Endometrial microvascular endothelial cells (primary cell): Measurements from ENCODE around the gene ZNF782. TPM values are rescaled to one million over a fixed set of nuclear protein-coding genes. Genes with fewer than 3 reads are reported as not detected.
"Not testable (repeated sequence)": the region's sequence is repeated elsewhere in the genome, so short reads cannot be mapped to it uniquely, and the experiment has no call there.

ENCODE experiments used
- in situ Hi-C: cut with HindIII; loops from 2 replicates; pipeline ENCODE4 v1.10.0; 2017; ENCODE audit warnings: low sequenced_read_pairs, low pct_unique_long_range_greater_than_20kb; ENCODE audit errors: inconsistent ontology term
- total RNA-seq: library from RNA; depleted of rRNA; stranded (reverse); fragments of >200 nt; gene quantifications from one replicate; pipeline ENCODE4 v1.2.3, GENCODE V29; 2015; ENCODE audit errors: inconsistent ontology term

ZNF782 gene
- 5.3 TPM for total RNA-seq

DNA sequence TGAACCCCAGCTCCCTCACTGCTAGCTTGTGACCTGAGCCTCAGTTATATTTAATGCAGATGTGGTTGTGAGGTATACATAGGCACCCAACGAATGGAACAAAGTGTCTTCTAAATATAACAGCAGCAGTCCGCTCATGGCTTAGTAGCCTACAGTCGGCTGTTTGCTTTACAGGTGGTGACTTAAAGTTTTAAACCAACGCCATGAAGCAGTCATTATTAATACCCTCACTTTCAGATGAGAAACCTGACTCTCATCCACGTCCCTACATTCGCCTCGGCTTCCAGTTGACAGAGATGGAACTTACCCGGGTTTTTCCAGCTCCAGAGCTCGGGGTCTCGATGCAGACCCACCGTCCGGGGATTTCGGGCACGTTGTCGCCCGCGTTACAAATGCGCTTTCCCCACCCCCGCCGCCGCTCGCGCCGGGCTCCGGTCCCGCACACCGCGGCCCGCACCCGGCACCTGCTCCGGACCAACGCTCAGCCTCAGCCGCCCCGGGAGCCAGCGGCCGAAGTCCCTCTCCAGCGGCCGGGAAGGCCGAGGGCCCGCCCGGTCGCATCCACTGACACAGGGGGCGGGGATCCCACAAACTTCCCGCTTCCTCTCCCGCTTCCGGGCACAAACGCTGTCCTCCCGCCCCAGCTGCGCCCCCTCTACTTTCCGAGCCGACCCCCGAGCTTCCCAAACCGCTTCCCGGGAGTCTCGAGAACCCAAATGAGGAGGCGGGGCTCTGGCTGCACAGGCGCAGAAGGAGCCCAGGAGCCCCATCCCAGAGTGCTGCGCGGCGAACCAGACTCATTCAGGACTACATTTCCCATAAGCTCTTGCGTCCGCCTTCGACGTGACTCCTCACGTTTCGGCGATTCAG is at the start of gene ZNF782:
TSS of gene ZNF782 (minus strand) at position 734 of the 870 bp plus-strand sequence. CDS start 2,553 bp downstream, outside the sequence.
- in situ Hi-C loops: no loop called here

DNA sequence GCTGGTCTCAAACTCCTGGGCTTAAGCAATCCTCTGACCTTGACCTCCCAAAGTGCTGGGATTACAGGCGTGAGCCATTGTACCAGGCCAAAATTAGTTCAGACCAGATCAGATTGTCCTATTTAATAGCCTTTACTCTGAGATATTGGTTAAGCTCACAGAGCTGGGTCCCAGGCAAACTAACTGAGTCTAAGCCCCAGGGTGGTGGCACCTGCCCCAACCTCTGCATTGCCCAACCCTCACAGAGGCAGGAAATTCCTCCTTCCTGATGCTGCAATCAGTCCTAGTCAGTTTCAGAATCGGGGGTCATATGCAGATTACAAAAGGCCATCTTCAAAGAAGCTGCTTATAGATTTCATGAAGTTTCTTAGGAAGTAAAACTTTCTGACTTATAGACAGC is 45.7 kb upstream of the ZNF782 start:
- in situ Hi-C loops: not testable (repeated sequence)

DNA sequence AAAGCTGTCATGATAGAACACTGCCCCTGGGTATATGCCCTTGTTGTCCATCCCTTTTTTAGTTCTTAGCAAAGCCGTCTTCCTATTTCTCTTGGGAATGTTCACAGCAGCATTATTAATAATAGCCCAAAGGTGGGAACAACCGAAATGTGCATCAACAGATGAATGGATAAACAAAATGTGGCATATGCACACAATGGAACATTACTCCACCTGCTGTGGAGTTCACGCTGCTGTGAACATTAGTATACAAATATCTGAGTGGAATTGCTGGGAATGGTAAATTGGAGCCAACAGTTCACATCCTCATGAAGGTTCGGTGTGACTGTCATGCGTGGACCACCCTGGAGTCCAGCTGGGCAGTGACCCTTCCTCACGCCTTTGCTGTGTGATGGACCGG is 37.8 kb upstream of the ZNF782 start:
- in situ Hi-C loops: no loop called here

DNA sequence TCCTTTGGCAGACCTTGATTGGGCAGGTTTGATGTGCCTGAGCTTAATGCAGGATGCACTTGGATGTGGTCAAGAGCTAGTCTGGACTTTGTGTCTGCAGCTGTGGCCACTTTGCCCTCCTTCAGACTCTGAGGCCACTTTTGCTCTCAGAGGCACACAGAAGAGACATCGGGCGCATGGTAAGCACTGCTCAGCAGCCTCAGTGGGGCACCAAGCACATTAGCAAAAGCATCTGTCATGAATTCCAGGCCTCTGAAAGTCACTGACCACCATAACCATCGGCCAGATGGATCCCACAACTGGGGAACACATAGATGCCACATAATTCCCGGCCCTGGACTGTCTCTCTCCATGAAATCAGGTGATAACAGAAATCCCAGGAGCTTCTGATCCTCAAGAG is 34.3 kb upstream of the ZNF782 start:
- in situ Hi-C loops: no loop called here

DNA sequence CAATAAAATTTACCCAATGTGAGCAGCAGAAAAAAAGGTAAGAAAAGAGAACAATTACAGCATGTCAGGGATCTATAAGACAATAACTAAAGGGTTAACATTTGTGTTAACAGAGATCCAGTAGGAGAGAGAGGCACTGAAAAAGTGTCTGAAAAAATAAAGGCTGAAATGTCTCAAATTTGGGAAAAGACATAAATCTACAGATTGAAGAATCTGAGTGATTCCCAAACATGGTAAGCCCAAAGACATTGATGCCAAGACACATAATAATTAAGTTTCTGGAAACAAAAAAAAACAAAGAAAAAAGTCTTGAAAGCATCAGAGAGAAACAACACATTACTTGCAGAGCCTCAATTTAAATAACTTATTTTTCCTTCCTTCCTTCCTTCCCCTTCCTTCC is 31.1 kb upstream of the ZNF782 start:
- in situ Hi-C loops: no loop called here

DNA sequence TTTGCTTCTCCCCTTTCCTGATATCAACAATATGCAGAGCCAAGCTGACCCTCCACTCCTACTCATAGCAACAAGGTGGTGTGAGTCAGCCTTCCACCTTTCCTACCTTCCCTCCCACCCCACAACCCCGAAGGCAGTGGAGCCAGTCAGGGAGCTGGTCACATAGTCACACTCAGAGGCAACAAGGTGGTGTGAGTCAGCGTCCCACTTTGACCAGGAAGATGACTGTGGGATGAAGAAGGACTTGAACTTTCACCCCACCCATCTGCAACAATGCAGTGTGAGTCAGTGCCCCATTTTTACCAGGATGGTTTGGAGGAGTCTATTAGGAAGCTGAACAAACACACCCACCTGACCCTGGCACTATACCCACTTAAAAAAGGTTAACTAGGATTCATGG is 30.1 kb upstream of the ZNF782 start:
- in situ Hi-C loops: no loop called here

DNA sequence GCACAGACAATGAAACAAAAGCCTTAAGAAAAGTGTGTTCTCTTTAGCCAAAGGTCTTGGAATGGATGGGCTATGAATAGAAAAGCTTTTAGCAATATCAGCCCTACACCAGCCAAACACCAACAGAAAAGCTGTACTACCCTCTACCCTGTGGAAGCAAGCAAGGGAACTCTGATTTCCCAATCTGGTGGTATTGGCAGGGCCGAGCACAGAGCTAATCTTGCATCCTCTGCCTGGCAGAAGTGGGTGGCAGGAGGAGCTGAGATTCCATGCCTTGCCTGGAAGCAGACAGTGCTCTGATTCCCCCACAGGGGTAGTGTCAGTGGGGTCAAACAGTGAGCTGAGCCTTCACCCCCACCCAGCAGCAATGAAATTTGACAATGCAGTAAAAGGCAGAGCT is 29.6 kb upstream of the ZNF782 start:
- in situ Hi-C loops: no loop called here

DNA sequence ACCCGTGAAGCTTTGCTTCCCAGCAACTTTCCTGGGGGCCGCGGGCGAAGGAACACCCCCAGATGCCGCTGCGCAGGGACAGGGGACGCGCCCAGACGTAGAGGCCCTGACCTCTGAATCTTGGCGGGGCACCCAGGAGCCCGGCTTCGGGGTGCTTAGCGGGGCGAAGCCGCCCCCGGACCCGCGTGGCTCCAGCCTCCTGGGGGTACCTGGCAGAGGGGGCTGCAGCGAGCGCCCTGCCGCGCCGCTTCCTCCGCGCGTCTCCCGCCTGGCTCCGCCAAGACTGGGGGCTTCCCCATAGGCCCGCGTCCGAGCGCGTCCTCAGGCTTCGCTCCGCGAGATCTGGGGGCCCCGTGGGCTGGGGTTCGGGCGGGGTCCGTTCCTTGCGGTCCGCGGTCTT is 23.0 kb upstream of the ZNF782 start:
- in situ Hi-C loops: no loop called here

DNA sequence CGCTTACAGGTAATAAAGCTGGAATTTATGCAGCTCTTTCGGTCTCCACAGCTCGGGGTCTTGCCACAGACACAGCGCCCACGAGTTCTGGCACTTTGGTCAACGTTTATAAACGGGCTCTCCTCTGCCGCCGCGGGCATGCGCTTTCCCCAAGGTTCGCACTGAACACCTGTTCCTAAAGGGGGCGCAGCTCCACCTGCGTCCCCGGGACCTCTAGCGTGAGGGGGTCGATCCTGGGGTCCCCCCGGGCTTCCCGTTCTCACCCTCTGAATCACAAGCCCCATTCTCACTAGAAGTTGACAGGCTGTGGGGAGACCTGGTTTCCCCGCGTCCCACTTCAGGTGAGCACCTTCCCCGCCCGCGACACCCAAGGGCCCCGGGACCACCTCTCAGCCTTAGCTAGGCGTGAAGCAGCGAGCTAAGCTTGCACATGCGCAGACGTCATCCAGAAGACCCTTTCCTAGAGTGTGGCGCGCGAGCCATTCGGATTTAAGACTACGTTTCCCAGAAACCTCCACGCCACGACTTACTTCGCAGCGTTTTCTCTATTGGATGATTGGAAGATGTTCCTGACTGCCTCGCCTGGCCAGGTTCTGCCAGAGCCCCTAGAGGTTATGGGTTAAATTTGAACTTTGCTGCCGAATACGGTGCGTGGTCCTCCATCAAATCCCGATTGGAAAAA is 21.3 kb upstream of the ZNF782 start:
- in situ Hi-C loops: no loop called here

DNA sequence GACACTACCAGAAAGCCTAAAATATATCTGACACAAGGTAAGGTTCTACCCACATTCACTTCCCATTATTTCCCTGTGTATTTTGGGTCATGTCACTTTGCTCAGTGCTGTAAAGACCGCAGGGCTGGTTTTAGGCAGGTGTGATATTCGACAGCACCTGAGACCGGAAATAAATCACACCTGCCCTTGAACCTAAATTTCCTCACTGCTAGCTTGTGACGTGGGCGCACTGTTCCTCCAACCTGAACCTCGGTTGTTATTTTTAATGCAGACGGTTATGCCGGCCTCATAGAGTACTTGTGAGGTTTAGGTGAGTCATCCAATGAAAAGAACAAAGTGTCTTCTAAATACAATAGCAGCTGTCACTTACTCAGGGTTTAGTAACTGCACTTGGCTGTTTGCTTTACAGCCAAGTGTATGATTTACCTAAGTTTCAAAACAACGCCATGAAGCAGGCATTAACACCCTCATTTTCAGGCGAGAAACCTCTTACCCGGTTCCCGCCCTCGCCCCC is 20.7 kb upstream of the ZNF782 start:
- in situ Hi-C loops: no loop called here

DNA sequence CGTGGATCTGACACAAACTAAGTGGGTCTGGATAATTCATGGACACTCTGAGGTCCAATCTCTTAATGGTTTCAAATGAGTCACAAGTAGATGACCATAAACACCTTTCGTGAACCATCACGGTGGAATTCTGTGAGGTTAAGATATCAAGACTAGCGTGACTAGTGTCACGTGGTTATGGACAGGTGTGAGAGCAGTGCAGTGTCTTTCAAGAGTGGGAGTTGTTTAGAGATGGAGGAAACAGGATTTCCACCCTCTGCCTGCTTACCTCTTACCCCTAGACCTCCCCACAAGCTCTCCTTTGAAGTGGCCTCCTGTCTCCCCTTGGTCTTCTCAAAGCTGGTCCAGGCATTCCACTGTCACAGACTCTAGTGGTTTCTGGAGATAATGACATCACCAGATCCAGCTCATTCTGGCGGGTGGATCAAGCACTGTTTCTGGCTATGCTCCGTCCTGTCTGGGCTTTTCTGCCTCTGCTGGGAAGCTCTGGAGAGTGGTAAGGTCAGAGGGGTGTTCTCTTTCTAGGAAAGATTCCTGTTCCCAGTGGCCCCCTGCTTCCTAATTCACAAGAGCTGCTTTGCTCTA is 20.0 kb upstream of the ZNF782 start:
- in situ Hi-C loops: no loop called here

DNA sequence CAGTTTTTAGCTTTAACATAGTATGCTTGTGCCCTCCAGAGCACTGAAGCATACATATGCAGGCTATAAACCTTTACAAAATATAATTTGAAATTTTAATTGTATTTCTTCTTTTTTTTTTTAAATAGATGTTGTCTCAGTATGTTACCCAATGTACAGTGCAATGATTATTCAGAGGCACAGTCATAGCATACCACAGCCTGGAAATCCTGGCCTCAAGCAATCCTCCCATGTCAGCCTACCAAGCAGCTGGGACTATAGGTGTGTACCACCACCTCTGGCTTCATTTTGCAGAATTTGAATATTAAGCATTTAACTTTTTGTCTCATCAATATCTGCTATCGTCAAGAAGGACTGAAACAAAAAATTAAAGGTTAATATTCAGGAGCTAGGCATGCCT is 16.9 kb upstream of the ZNF782 start:
- in situ Hi-C loops: no loop called here

DNA sequence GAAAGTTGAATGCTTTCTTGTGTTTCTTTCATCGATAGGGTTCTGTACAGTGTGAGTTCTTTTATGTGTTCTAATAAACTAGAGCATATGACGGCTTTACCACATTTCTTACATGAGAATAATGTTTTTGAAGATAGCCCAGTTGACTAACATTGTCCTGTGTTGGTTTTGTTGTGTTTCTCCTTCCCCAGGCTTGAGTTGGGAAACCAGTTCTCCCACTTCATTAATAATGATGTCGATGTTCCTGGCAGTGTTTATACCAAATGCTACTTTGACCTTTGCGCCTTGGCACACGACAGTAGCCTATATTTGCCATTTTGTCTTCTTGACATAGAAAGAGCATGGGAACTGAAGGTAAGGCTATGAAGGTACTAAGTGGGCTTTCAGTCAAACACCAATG is 14.4 kb upstream of the ZNF782 start:
- in situ Hi-C loops: no loop called here

DNA sequence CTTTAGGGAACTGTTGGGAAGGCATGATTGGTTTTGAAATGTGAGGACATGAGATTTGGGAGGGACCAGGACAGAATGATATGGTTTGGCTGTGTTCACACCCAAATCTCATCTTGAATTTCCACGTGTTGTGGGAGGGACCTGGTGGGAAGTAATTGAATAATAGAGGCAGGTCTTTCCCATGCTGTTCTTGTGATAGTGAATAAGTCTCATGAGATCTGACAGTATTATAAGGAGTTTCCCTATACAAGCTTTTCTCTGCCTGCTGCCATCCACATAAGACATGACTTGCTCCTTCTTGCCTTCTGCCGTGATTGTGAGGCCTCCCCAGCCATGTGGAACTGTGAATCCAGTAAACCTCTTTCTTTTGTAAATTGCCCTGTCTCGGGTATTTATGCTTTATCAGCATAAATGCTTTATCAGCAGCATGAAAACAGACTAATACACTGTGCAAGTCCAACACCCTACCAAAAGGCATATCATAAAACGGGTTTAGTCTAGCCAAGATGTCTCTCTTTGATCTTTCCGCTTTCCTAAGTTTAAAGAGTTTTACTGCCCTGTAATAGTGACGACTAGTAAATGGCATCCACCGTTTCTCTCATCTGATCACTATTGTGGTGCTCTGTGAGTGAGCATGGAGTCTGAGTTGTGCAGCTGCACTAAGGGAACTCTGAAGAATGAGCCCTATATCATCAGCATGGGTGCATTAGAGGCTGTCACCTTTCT is 12.9 kb upstream of the ZNF782 start:
- in situ Hi-C loops: no loop called here

DNA sequence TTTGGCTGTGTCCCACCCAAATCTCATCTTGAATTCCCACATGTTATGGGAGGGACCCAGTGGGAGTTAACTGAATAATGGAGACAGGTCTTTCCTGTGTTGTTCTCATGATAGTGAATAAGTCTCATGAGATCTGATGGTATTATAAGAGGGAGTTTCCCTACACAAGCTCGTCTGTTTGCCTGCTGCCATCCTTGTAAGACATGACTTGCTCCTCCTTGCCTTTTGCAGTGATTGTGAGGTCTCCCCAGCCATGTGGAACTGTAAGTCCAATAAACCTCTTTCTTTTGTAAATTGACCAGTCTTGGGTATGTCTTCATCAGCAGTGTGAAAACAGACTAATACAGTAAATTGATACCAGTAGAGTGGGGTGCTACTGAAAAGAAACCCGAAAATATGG is 10.9 kb upstream of the ZNF782 start:
- in situ Hi-C loops: not testable (repeated sequence)

DNA sequence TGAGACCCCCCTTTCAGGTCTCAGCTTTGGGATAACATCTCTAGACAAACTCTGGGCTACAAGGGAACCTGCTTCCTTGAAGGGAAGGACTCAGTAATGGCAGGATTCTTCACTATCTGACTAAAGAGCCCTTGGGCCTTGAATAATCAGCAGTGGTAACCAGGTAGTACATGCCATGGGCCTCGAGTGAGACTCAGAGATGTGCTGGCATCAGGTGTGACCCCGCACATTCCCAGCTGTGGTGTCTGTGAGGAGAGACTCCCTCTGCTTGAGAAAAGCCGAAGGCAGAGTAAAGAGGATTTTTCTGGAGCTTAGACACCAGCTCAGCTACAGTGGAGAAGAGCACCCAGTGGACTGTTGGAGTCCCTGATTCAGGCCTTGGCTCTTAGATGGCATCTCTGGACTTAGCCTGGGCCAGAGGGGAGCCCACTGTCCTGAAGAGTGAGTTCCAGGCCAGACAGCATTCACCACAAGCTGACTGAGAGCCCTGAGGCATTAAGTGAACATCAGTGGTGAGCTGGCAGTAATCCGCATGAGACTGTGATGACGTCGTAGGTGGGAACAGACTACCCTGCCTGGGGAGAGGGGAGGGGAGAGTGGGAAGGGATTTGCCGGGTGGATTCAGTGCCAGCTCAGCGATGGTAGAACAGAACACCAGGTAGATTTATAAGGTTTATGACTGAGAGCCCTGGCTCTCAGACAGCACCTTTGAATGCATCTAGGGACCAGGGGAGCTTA is 5.3 kb upstream of the ZNF782 start:
- in situ Hi-C loops: no loop called here

DNA sequence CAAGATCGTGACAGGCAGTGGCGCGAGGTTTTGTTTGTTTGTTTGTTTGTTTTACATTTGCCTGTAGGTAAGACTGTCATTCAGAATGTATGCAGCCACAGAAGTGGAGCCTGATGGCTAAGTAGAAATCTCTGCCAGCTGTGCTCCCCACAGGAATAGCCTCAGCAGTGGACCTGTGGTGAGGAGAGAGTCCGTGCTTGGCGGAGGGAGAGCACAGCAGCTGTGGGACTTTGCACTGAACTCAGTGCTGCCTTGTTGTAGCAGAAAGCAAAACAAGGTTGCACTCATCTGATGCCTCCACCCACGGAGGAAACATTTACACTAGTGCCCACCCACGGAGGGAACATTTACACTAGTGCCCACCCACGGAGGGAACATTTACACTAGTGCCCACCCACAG is 4.4 kb upstream of the ZNF782 start:
- in situ Hi-C loops: no loop called here

DNA sequence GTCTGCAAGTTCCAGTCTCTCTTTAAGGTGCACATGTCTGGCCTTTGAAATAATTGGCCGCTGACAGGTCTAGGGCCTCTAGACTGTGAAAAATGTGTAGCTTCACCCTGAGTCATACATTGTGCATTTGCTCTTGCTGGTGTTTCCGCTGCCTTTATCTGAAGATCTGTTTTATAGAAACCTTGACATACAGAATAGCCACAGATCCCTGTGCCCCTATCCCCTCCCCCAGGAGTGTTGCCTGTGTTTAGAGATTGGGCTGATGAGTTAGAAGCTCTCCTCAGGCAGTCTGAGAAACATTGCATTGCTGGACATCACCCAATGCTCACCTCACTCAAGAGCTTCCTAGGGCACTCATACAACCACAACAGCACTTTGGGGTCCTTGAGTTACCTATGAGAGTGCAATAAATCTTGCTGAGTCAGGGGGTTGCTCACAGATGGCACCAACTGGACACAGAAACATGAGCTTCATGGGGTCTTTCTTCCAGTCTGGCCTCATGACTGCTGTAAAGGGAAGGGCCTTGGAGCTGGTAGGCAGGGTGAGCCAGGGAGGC is 3.8 kb upstream of the ZNF782 start:
- in situ Hi-C loops: no loop called here
